Body of pancreas (tissue), 4 donors: ENCODE results near the gene CACNA2D3. TPM values are rescaled to one million over a fixed set of nuclear protein-coding genes. Genes with fewer than 3 reads are reported as not detected.

Experiments used
- ATAC-seq: fragments of 150-250 bp; one replicate; pipeline ENCODE4 v1.9.1; 2016
- DNase-seq, 4 donors: peaks; one replicate each; pipeline ENCODE4 v3.0.0-alpha.2; 2019
- H3K27ac ChIP-seq, 4 donors: fragments of 200-600 bp; sonication (generic); 1 replicate in 3 of 4; 2 replicates in 1 of 4; pipeline versions ENCODE4 v1.5.1 to v1.6.1; 2016 to 2019; ENCODE audit warnings: mild to moderate bottlenecking in 1 of 4, mixed read lengths in 1 of 4, moderate library complexity in 1 of 4
- H3K27me3 ChIP-seq, 2 donors: fragments of 200-600 bp; sonication (generic); one replicate each; pipeline ENCODE4 v1.6.0; 2016; ENCODE audit warnings: mild to moderate bottlenecking in 1 of 2
- H3K36me3 ChIP-seq, 2 donors: fragments of 200-600 bp; sonication (generic); replicated peaks in 1 of 2; 2 replicates each; pipeline ENCODE4 v1.5.1; 2016; ENCODE audit warnings: low read depth in 2 of 2; ENCODE audit not compliant: insufficient read depth in 1 of 2
- H3K4me1 ChIP-seq: fragments of 200-600 bp; sonication (generic); one replicate; pipeline ENCODE4 v1.6.0; 2016
- H3K4me3 ChIP-seq, 2 donors: fragments of 200-600 bp; sonication (generic); 1 replicate in 1 of 2; 2 replicates in 1 of 2; pipeline ENCODE4 v1.5.1; 2016 to 2019
- H3K9me3 ChIP-seq, 3 donors: fragments of 200-600 bp; sonication (generic); 1 replicate in 2 of 3; 2 replicates in 1 of 3; pipeline ENCODE4 v1.5.1; 2016
- POLR2A ChIP-seq, 3 donors: fragments of 450-650 bp; IDR thresholded peaks; one replicate each; pipeline ENCODE4 v1.6.1; 2016; ENCODE audit warnings: antibody characterized with exemption in 3 of 3, mild to moderate bottlenecking in 2 of 3
- WGBS, 2 donors: methylation state at CpG; one replicate each; pipeline ENCODE4 v1.1.5; 2017; 5-methylcytosine and 5-hydroxymethylcytosine counted together
- intact Hi-C: fragments of 100-400 bp; cut with DNase I; formaldehyde crosslinking; loops from one replicate; pipeline ENCODE4 v1.15.1; 2023
- total RNA-seq, 2 donors: library from RNA; depleted of rRNA; stranded (reverse); fragments of >200 nt; gene quantifications; one replicate each; pipeline ENCODE4 v1.1.0, GENCODE V29; 2016
- TF ChIP-seq, protein P1 (sequence below), 7 experiments: fragments of 450-650 bp in 4 of 7; fragments of 200-600 bp in 3 of 7; sonication (generic) in 3 of 7; IDR thresholded peaks; one replicate each; pipeline ENCODE4 v1.5.1; 2016 to 2019; ENCODE audit warnings: antibody characterized with exemption in 7 of 7

Gene CACNA2D3
- total RNA-seq, 2 donors from 2014 or later = not detected

DNA sequence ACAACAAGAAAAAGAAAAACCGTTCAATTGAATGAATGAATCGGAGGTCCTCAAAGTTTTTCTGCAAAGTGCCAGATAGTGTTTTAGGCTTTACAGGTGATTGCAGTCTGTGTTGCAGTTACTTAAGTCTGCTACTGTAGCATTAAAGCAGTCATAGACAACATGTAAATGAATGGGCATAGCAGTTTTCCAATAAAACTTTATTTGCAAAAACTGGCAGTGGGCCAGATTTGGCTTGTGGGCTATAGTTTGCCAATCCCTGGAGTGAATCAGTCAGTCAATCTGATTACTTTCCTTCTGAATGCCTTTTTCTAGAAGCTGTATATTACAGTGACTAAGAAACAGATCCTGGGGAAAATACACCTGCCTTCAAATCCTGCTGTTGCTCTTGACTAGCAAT, 562.9 kb downstream of the CACNA2D3 start:
- H3K9me3 ChIP-seq = no peaks in the 10 kb centered on the region
- no peak overlapping the region for H3K4me3 ChIP-seq
- DNase-seq = no peak
- no peaks in the 10 kb centered on the region for H3K36me3 ChIP-seq
- WGBS, 2 donors = 77 to 79% methylated on average over 2 of the region's 2 CpGs
- TF ChIP-seq, protein P1, sequence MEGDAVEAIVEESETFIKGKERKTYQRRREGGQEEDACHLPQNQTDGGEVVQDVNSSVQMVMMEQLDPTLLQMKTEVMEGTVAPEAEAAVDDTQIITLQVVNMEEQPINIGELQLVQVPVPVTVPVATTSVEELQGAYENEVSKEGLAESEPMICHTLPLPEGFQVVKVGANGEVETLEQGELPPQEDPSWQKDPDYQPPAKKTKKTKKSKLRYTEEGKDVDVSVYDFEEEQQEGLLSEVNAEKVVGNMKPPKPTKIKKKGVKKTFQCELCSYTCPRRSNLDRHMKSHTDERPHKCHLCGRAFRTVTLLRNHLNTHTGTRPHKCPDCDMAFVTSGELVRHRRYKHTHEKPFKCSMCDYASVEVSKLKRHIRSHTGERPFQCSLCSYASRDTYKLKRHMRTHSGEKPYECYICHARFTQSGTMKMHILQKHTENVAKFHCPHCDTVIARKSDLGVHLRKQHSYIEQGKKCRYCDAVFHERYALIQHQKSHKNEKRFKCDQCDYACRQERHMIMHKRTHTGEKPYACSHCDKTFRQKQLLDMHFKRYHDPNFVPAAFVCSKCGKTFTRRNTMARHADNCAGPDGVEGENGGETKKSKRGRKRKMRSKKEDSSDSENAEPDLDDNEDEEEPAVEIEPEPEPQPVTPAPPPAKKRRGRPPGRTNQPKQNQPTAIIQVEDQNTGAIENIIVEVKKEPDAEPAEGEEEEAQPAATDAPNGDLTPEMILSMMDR (IDR thresholded peaks at IDR 0.05) = no peak
- no peak for TF ChIP-seq POLR2A (IDR thresholded peaks at IDR 0.05)
- H3K4me1 ChIP-seq = no peaks in the 10 kb centered on the region
- no peak for ATAC-seq
- intact Hi-C loops = no loop called here
- H3K27ac ChIP-seq = no peak overlapping the region
- H3K27me3 ChIP-seq = no peaks in the 10 kb centered on the region

DNA sequence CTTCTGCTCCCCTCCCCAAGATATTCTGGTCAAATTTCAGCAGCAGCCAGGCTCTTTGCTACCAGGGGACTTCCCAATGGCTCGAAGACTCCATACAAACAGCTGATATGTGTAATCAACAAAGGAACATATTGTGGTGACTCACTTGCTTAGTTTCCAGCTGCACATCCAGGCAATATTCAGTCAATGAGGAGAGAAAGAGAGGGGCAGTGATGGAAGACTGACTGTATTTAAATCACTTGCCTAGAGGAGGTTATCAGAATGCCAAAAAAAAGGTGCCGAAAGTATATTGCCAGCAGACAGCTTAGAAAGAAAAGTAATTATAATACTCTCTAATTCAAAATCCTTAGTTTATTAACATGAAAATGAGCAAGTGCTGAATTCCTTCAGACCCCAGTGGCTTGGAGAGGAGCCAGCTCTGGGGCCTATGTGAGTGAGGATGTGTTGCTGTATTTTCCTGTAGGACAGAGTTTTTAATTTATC, 569.0 kb downstream of the CACNA2D3 start:
- H3K4me3 ChIP-seq = no peak overlapping the region
- DNase-seq = no peak
- H3K9me3 ChIP-seq = no peaks in the 10 kb centered on the region
- H3K36me3 ChIP-seq = no peaks in the 10 kb centered on the region
- WGBS, 2 donors = 50% methylated on average over 2 of the region's 2 CpGs
- no peaks in the 10 kb centered on the region for H3K27me3 ChIP-seq
- no peak overlapping the region for H3K27ac ChIP-seq
- intact Hi-C loops = no loop called here
- no peaks in the 10 kb centered on the region for H3K4me1 ChIP-seq
- no peak for TF ChIP-seq POLR2A (IDR thresholded peaks at IDR 0.05)
- TF ChIP-seq, protein P1 (IDR thresholded peaks at IDR 0.05) = no peak
- no peak for ATAC-seq

DNA sequence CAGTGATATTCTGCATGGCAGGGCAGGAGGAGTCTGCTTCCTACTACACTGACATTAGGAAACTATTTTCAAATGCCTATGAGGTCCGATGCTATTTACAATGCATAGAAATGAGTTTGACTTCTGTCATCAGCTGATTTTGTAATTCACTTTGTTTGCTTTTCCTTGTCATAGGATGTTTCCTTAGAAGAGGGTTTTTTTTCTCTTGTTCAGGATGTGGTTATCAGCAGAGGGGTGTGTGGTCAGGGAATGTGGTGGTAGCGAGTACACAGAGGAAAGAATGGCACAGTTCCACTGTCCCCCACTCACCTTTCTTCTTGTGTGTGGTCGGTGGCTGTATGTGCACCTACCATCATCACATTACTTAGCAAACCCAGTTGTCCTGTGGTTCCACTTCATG, 574.0 kb downstream of the CACNA2D3 start:
- intact Hi-C loops = no loop called here
- Histone ChIP-seq H3K4me1 (no peaks in the 10 kb centered on the region), H3K4me3 (no peak overlapping the region), H3K27ac (no peak overlapping the region), H3K27me3 (no peaks in the 10 kb centered on the region), H3K9me3 (no peaks in the 10 kb centered on the region), H3K36me3 (no peaks in the 10 kb centered on the region)
- DNase-seq (no peak), ATAC-seq (no peak)
- TF ChIP-seq, protein P1 (IDR thresholded peaks at IDR 0.05) = no peak
- TF ChIP-seq POLR2A (IDR thresholded peaks at IDR 0.05) = no peak
- 21 to 31% methylated on average over 3 of the region's 3 CpGs for WGBS, 2 donors

DNA sequence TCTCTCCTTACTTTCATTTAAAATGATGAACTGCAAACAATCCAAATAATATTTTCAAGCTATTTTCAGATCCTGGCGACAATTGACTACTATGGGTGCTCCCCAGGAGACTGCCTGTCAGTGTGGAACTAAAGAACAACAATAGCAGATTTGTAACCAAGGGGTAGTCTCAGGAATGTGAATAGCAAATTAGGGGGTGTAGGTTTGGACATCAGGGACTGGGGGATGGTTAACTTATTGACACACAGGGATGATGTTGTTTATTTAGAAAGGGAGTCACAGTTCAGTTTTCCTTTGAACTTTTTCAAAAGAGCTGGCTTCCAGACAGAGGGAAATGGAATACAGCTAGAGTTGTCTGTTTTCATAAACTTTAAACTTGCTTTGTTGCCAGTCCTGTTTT, 575.7 kb downstream of the CACNA2D3 start:
- H3K4me1 ChIP-seq = no peaks in the 10 kb centered on the region
- no peak for TF ChIP-seq POLR2A (IDR thresholded peaks at IDR 0.05)
- no peak overlapping the region for H3K4me3 ChIP-seq
- no peaks in the 10 kb centered on the region for H3K36me3 ChIP-seq
- WGBS, 2 donors = 17 to 24% methylated on average over 1 of the region's 1 CpG
- ATAC-seq (no peak), DNase-seq (no peak)
- H3K27ac ChIP-seq = no peak overlapping the region
- intact Hi-C loops = no loop called here
- H3K9me3 ChIP-seq = no peaks in the 10 kb centered on the region
- H3K27me3 ChIP-seq = no peaks in the 10 kb centered on the region

DNA sequence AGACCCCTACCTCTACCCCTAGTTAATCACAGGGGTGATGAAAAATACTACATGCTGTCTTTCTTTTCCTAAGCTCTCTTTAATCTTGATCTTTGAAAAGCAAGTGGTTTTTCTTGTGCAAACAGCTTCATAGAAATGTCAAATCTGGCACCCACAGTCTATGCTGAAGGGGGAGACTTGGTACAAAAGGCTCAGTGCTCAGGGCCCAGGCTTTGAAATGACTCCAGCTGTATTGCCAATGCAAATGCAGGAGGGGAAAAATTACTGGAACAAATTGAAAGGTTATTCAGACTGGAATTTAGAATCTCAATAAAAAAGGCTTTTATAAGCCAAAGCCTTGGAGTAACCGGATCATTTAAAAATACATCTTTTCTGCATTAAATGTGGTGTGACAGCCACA, 581.6 kb downstream of the CACNA2D3 start:
- no peak for TF ChIP-seq POLR2A (IDR thresholded peaks at IDR 0.05)
- TF ChIP-seq, protein P1 (IDR thresholded peaks at IDR 0.05) = no peak
- H3K9me3 ChIP-seq = no peaks in the 10 kb centered on the region
- no peaks in the 10 kb centered on the region for H3K36me3 ChIP-seq
- ATAC-seq = no peak
- DNase-seq = no peak
- intact Hi-C loops = no loop called here
- H3K27ac ChIP-seq = no peak overlapping the region
- no peak overlapping the region for H3K4me3 ChIP-seq
- WGBS, 2 donors = 77 to 82% methylated on average over 1 of the region's 1 CpG
- H3K4me1 ChIP-seq = no peaks in the 10 kb centered on the region
- H3K27me3 ChIP-seq = no peaks in the 10 kb centered on the region
